GM10266 (cell line): ENCODE data around the gene BTN3A1.

ENCODE experiments used
- DNase-seq: peaks from one replicate; pipeline ENCODE4 v3.0.0; 2012; ENCODE audit errors: extremely low spot score
- TF ChIP-seq, protein P1 (sequence below): IDR thresholded peaks from 2 replicates; pipeline ENCODE4 v1.5.1; 2012; ENCODE audit warnings: mild to moderate bottlenecking, low read depth; ENCODE audit not compliant: control insufficient read depth, insufficient read depth; ENCODE audit errors: missing control alignments

BTN3A1 gene

GRCh38 chr6:26441977-26442376 is 39.9 kb downstream of the BTN3A1 start:
- no peak for DNase-seq
- TF ChIP-seq, protein P1, sequence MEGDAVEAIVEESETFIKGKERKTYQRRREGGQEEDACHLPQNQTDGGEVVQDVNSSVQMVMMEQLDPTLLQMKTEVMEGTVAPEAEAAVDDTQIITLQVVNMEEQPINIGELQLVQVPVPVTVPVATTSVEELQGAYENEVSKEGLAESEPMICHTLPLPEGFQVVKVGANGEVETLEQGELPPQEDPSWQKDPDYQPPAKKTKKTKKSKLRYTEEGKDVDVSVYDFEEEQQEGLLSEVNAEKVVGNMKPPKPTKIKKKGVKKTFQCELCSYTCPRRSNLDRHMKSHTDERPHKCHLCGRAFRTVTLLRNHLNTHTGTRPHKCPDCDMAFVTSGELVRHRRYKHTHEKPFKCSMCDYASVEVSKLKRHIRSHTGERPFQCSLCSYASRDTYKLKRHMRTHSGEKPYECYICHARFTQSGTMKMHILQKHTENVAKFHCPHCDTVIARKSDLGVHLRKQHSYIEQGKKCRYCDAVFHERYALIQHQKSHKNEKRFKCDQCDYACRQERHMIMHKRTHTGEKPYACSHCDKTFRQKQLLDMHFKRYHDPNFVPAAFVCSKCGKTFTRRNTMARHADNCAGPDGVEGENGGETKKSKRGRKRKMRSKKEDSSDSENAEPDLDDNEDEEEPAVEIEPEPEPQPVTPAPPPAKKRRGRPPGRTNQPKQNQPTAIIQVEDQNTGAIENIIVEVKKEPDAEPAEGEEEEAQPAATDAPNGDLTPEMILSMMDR: no peak

GRCh38 chr6:26445934-26446667 is 44.0 kb downstream of the BTN3A1 start:
- TF ChIP-seq, protein P1: no peak
- peak; percentile 44 for DNase-seq

DNA sequence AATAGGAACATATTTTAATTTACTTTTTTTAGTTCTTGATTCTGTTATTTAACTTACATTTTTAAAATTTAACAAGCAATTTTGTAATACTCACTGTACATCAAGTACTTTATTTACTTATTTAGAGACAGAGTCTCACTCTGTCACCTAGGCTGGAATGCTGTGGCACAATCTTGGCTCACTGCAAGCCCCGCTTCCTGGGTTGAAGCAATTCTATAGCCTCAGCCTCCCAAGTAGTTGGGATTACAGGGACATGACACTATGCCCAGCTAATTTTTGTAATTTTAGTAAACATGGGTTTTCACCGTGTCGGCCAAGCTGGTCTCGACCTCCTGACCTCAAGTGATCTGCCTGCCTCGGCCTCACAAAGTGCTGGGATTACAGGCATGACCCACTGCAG is 45.2 kb downstream of the BTN3A1 start:
- DNase-seq: no peak
- TF ChIP-seq, protein P1: no peak

- TF ChIP-seq, protein P1: no peak
- DNase-seq: no peak
These were observed 48.2 kb downstream of the BTN3A1 start for GRCh38 chr6:26450240-26450639.

- no peak for DNase-seq
- TF ChIP-seq, protein P1: no peak
These were observed 50.7 kb downstream of the BTN3A1 start for GRCh38 chr6:26452631-26453235.

GRCh38 chr6:26454631-26455030 is 52.6 kb downstream of the BTN3A1 start:
- DNase-seq: no peak
- TF ChIP-seq, protein P1: no peak

GRCh38 chr6:26455357-26455970 is 53.4 kb downstream of the BTN3A1 start:
- DNase-seq: no peak
- TF ChIP-seq, protein P1: no peak
